Erythroblast (primary cell): ENCODE data around the gene AOC1.

Experiments
- DNase-seq, 2 experiments: peaks; one replicate each; lab custom pipeline; 2025; lab: John Stamatoyannopoulos, UW
- GATA1 ChIP-seq: IDR thresholded peaks from 2 replicates; pipeline ENCODE4 v1.6.1; 2011; ENCODE audit warnings: low read depth, mild to moderate bottlenecking, control low read depth, low read length, moderate library complexity
- POLR2A ChIP-seq: IDR thresholded peaks from 2 replicates; pipeline ENCODE4 v1.6.1; 2011; ENCODE audit warnings: mild to moderate bottlenecking, low read length

The AOC1 gene

GRCh38 chr7:150858236-150859197 lies 6.2 kb downstream of the AOC1 start:
- no peak for DNase-seq

DNA sequence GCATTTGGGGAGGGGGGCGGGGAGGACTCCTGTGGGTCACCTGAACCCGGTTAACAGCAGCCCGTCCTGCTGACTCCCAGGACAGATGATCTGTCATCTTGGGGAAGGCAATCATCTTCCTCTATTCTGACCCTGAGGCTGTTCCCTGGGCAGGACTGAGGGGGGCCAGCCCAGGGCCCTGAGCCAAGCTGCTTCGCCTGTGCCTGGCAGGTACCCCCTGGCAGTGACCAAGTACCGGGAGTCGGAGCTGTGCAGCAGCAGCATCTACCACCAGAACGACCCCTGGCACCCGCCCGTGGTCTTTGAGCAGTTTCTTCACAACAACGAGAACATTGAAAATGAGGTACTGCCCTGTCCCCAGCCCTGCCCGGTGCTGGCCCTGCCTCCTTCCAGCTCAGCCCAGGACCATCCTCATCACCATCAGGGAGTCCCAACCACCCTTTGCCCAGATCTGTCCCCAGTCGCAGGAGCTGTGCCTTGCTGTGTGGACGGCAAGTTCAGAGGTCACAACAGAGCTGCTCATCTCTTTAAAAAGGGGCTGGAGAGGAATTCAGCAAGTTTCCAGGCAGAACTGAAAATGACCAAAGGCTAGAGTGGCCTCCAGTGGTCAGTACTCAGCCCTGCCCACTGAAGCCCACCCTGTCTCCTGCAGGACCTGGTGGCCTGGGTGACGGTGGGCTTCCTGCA lies 8.1 kb downstream of the AOC1 start:
- TF ChIP-seq GATA1: no peak

More at GRCh38 chr7:150858236-150859197, 6.2 kb downstream of the AOC1 start:
- TF ChIP-seq POLR2A: no peak
- no peak for TF ChIP-seq GATA1

DNA sequence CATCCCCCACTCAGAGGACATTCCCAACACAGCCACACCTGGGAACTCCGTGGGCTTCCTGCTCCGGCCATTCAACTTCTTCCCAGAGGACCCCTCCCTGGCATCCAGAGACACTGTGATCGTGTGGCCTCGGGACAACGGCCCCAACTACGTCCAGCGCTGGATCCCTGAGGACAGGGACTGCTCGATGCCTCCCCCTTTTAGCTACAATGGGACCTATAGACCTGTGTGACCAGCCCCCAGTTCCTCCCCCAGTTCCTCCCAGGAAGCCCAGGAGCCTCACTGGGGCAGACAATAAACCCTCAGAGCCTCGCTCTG lies 8.6 kb downstream of the AOC1 start:
- no peak for DNase-seq
- TF ChIP-seq POLR2A (no peak), GATA1 (no peak)

More for the DNA sequence above, 8.1 kb downstream of the AOC1 start:
- DNase-seq: no peak

DNA sequence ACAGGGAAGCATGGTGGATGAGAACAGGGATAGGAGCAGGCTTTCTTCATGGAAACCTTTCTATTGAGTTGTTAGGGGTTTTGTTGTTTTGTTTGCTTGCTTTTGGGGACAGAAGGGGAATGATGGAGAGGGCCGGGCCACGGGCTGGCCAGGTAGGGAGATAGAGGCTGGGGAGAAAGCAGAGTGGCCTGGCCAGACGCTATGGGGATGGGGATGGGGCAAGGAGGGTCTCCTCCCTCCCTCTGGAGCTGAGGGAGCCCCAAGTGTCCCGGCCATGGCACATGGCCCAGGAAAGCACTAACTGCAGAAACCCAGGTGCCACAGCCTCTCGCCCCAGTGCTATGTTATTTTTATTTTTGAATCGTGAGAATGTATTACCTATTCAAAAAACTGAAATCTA lies 10.0 kb downstream of the AOC1 start:
- DNase-seq: no peak
- TF ChIP-seq GATA1: no peak
- TF ChIP-seq POLR2A: no peak

DNA sequence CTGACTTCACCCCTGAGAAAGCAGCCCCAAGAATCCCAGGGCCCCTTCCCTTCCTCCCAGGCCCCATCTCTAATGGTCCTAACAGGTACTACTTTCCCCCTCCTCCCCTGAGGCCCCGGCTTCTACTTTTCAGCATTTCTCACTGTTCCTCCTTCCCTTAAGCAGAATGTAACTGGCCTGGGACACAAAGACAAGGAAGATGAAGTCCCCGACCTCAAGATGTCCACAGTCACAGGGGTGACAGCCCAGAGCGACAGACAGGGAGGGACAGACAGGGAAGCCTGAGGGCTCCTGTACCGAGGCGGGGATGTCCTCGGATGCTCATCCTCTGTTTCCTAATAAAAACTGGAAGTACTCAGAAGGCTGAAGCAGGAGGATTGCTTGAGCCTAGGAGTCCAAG lies 11.6 kb downstream of the AOC1 start:
- no peak for TF ChIP-seq GATA1
- TF ChIP-seq POLR2A: no peak
- DNase-seq: no peak

- TF ChIP-seq POLR2A (no peak), GATA1 (no peak)
- no peak for DNase-seq
These were observed 14.7 kb downstream of the AOC1 start for GRCh38 chr7:150866932-150867564.

DNA sequence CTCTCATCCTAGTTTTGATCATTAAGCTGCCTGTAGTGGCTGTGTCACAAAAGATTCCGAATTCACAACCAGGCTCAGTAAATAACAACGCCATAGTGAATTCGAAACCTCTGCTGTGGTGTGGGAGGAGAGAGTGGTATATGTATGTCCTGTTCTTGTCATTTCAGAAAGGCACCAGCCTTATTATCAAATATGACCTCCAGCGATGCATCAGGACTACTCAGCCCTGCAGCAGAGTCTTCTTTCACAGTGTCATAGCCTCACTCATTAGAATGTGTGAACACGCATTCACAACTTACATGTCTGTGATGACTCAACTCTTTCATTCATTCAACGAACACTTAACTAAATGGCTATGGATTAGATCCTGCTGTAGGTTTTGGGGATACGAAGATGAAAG lies 15.3 kb downstream of the AOC1 start:
- DNase-seq: no peak
- no peak for TF ChIP-seq GATA1
- no peak for TF ChIP-seq POLR2A

DNA sequence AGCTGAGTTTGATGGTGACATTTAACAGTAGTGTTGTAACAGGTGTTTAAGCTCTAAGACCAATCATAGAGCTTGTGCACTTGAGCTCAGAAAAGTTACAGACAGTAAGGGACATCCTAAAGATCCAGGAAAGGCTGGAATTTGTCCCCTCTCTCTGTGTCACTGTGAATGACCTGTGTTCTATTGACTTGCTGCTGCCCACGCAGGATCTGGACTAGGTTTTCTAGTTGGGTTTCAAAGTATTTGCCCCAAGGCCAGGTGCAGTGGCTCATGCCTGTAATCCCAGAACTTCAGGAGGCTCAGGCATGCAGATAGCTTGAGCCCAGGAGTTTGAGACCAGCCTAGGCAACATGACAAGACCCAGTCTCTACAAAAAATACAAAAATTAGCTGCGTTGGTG lies 17.1 kb downstream of the AOC1 start:
- no peak for TF ChIP-seq GATA1
- no peak for TF ChIP-seq POLR2A
- no peak for DNase-seq

DNA sequence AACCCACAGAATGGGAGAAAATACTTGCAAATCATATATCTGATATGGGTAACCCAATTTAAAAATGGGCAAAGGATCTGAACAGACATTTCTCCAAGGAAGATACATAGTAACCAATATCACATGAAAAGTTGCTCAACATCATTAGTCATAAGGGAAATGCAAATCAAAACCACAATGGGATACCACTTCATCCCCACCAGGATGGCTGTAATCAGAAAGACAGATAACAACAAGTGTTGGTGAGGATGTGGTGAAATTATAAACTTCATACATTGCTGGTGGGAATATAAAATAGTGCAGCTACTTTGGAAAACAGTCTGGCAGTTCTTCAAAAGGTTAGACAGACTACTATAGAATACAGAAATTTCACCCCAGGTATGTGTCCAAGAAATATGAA lies 19.3 kb downstream of the AOC1 start:
- TF ChIP-seq POLR2A: no peak
- TF ChIP-seq GATA1: no peak
- DNase-seq: no peak

GRCh38 chr7:150874401-150875198 lies 22.3 kb downstream of the AOC1 start:
- DNase-seq: no peak
- TF ChIP-seq GATA1 (no peak), POLR2A (no peak)

DNA sequence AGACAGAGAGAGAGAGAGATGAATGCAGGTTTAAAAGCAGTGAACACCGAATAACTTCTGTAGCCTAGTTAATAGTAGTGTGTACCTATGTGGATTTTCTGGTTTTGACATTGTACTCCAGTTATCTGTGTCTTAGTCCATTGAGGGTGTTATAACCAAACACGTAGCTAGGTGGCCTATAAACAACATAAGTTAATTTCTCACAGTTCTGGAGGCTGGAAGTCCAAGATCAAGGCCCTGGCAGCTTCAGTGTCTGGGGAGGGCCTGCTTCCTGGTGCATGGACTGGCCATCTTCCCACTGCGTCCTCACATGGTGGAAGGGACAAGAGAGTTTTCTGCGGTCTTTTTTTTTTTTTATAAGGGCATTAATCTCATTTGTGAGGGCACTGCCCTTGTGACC lies 23.5 kb downstream of the AOC1 start:
- no peak for DNase-seq
- TF ChIP-seq GATA1 (no peak), POLR2A (no peak)

DNA sequence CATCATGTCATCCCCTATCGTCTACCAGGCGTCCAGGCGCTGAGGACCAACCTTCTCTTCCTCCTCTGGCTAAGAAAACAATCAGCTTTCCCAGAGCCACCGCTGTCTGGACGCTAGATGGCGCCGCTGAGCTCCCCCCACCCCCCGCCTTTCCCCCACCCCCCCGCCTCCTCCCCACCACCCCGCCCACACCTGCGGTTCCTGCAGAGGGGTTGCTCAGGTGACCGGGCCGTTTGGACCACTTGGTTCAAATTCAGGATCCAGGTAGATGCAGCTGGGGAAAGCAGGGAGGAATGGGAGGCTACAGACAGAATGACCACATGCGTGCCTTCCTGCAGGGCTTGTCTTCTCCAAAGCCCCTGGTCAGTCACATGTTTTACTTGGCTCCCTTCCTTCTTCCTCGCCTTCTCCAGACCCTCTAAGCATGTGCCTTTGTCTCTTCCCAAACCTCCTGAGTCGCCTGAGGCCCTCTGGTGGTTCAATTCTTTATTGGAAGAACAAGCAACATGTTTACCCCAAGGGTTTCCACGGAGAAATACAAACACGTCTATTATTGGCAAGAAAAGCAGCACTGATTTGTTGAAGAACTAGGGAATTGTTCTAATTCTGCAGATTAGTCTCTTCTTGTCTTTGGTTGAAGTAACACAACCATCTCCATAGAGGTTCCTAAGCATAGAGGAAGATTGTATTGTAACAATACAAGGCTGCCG lies 24.7 kb downstream of the AOC1 start:
- peak; percentile 56 to 60 for DNase-seq

GRCh38 chr7:150877536-150877935 lies 25.2 kb downstream of the AOC1 start:
- no peak for DNase-seq
- TF ChIP-seq GATA1 (no peak), POLR2A (no peak)

More for the DNA sequence above, 24.7 kb downstream of the AOC1 start:
- TF ChIP-seq GATA1 (no peak), POLR2A (no peak)
